ENCODE results near the gene KAZN.

Gene KAZN

GRCh38 chr1:14647777-14648176, 49.3 kb downstream of the KAZN start:
- no peak for DNase-seq (ENCODE audit: low read depth)

GRCh38 chr1:14648391-14648790, 49.9 kb downstream of the KAZN start:
- no peak for DNase-seq (ENCODE audit: low read depth)

GRCh38 chr1:14648896-14649855, 50.7 kb downstream of the KAZN start:
- DNase-seq (ENCODE audit: low read depth) = no peak

GRCh38 chr1:14649976-14650375, 51.5 kb downstream of the KAZN start:
- DNase-seq (ENCODE audit: low read depth) = no peak

GRCh38 chr1:14650951-14651350, 52.5 kb downstream of the KAZN start:
- no peak for DNase-seq (ENCODE audit: low read depth)

GRCh38 chr1:14652840-14653239, 54.4 kb downstream of the KAZN start:
- DNase-seq (ENCODE audit: low read depth) = no peak

GRCh38 chr1:14653461-14653960, 55.0 kb downstream of the KAZN start:
- no peak for DNase-seq (ENCODE audit: low read depth)

- DNase-seq (ENCODE audit: low read depth) = no peak
Measured at GRCh38 chr1:14654554-14654953, 56.1 kb downstream of the KAZN start.

- DNase-seq (ENCODE audit: low read depth) = no peak
Measured at GRCh38 chr1:14655385-14655784, 56.9 kb downstream of the KAZN start.

- no peak for DNase-seq (ENCODE audit: low read depth)
Measured at GRCh38 chr1:14656384-14656937, 58.0 kb downstream of the KAZN start.

- DNase-seq (ENCODE audit: low read depth) = no peak
Measured at GRCh38 chr1:14658642-14659041, 60.2 kb downstream of the KAZN start.

GRCh38 chr1:14659913-14660312, 61.4 kb downstream of the KAZN start:
- no peak for DNase-seq (ENCODE audit: low read depth)

GRCh38 chr1:14660801-14661200, 62.3 kb downstream of the KAZN start:
- DNase-seq (ENCODE audit: low read depth) = no peak

- DNase-seq (ENCODE audit: low read depth) = no peak
Measured at GRCh38 chr1:14661222-14661621, 62.7 kb downstream of the KAZN start.

GRCh38 chr1:14662116-14662515, 63.6 kb downstream of the KAZN start:
- no peak for DNase-seq (ENCODE audit: low read depth)

- DNase-seq (ENCODE audit: low read depth) = no peak
Measured at GRCh38 chr1:14663773-14664172, 65.3 kb downstream of the KAZN start.

GRCh38 chr1:14666373-14666772, 67.9 kb downstream of the KAZN start:
- DNase-seq (ENCODE audit: low read depth) = no peak

- no peak for DNase-seq (ENCODE audit: low read depth)
Measured at GRCh38 chr1:14666962-14667650, 68.6 kb downstream of the KAZN start.

GRCh38 chr1:14667651-14667984, 69.1 kb downstream of the KAZN start:
- no peak for DNase-seq (ENCODE audit: low read depth)

GRCh38 chr1:14668538-14668937, 70.1 kb downstream of the KAZN start:
- no peak for DNase-seq (ENCODE audit: low read depth)

- no peak for DNase-seq (ENCODE audit: low read depth)
Measured at GRCh38 chr1:14672005-14672404, 73.5 kb downstream of the KAZN start.

- DNase-seq (ENCODE audit: low read depth) = no peak
Measured at GRCh38 chr1:14674030-14674429, 75.5 kb downstream of the KAZN start.

- no peak for DNase-seq (ENCODE audit: low read depth)
Measured at GRCh38 chr1:14676400-14676799, 77.9 kb downstream of the KAZN start.

Data from activated T-helper 1 cell treated with Interleukin-2 at 50 U/mL for 16 hours (primary cell).